HT-29 (cell line): ENCODE measurements around the gene COL16A1. TPM values are rescaled to one million over a fixed set of nuclear protein-coding genes. Genes with fewer than 3 reads are reported as not detected.
A peak's percentile ranks its signal among the peaks of the same experiment; 100 is the strongest.

Experiments
- DNase-seq: peaks from one replicate; pipeline ENCODE4 v3.0.0-alpha.2; 2015; ENCODE audit warnings: low spot score
- total RNA-seq: library from RNA; depleted of rRNA; stranded (reverse); fragments of >200 nt; shearing (Covaris generic); gene quantifications from 2 replicates; pipeline ENCODE4 v1.2.3, GENCODE V29; 2014

Gene COL16A1
- total RNA-seq, 1 experiment from 2014 or later = 37.5 TPM

DNA sequence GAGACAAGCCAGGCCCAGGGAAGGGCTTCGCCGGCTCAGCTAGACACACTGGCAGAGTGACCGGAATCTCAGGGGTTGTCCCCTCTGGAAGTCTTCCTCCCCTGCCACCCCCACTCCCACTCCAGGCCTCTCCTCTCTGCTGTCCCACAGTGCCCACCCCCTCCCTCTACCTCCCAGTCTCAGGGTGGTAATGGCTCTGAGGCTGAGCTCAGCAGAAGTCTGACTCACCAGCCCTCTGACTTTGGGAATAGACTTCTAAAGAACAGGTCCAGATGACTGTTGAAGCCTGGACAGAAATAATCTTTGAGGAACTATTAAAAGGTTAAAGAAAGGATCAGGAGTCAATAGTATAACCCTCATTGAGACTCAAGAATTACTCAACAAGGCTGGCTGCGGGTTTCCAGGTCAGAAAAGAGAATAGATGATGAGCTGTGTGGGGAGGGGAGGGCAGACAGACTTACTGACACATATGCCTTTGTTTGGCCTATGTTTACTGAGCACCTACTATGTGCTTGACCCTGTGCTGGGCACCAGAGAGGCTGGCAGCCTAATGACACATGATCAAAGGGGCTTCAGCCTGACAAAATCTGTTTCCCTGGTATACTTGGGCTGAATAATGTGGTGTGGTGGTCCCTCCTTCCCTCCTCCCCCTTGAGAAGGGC is 78.1 kb downstream of the COL16A1 start:
- no peak for DNase-seq

DNA sequence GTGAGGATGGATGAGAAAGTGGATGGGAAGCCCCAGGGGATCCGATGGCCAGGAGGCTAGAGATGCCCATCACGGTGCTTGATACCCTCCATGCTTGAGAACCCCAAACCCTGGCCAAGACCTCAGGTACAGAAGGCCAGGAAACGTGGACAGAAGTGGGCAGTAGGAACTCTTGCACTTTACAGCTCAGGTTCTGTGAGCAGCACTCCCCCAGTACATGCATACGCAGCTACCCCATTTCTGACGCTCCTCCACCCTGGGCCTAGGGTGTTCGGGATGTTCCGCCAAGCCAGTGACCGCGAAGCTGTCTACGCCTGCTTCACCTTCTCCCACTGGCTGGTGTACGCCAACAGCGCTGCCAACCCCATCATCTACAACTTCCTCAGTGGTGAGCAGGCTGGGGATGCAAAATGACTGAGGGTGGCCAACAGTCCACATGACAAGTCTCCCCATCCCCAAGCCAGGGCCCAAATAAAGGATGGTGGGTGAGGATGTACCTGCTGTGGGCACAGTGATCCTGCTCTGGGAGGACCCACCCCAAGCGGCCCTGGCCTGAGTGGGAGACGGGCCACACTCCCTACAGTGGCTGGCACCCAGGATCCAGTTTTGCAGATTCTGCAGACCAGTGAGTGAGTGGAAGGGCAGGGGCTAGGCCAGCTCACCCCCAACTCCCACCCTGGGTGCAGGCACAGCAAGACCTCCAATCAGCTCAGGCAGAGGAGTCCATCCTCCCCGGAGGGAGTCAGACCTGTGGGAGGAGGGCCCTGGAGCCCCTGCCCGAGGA is 78.9 kb downstream of the COL16A1 start:
- DNase-seq = no peak

DNA sequence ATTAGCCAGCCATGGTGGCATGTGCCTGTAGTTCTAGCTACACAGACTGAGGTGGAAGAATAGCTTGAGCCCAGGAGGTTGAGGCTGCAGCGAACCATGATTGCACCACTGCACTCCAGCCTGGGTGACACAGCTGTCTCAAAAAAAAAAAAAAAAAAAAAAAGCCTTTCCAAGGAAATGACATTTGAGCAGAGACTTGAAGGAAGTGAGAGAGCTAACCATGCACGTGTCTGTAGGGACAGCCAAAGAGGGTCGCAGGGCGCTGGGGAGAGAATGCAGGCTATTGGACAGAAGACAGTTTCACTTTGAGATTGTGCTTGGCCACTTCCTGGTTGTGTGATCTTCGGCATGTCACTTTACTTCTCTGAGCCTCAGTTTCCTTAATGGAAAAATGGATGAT is 79.5 kb downstream of the COL16A1 start:
- no peak for DNase-seq

DNA sequence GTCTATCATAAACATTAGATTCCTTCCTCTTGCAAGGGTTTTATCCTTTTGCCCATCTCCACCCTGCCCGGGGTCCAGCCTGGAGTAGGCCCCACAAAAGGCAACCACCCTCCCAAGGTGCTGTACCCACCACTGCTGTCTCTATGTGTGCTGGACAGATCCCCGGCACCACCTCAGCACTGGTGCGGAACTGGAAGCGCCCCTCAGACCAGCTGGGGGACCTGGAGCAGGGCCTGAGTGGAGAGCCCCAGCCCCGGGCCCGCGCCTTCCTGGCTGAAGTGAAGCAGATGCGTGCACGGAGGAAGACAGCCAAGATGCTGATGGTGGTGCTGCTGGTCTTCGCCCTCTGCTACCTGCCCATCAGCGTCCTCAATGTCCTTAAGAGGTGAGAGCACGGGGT is 80.5 kb downstream of the COL16A1 start:
- no peak for DNase-seq

DNA sequence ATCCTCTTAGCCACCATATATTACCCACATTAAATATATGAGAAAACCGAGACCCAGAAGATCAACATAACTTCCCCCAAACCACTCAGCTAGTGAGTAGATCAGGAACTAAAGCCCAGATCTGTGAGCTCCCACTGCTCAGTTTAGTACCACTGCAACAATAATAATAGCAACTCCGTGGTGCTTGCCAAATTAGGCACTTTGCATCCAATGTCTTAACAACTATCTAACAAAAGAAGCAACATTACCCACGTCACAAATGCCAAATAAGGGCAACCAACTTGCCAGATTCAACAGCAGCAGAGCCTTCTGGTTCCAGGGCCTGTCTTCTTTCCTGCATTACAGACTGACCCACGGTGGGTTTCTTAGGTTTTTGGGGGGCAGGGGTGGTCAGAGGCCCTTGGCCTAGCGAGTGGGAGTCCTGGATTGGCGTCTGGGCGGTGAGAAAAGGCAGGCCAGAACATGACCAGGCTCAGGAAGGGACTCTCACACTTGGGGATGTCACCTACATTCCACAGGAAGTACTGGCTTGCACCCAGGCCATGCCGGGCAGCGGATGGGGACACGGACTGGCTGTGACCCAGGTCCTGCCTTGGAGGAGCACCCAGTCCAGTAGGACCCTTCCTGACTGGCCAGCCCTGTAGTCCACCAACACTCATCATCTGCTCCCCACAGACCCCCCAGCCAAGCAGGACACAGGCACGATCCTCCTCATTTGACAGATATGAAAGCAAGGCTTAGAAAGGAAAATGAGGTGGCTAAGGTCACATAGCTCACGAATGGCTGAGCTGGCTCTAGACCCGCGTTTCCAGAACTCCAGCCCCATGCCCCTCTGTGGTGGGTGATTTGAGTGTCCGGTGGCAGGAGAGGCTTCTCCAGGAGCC is 81.7 kb downstream of the COL16A1 start:
- no peak for DNase-seq

DNA sequence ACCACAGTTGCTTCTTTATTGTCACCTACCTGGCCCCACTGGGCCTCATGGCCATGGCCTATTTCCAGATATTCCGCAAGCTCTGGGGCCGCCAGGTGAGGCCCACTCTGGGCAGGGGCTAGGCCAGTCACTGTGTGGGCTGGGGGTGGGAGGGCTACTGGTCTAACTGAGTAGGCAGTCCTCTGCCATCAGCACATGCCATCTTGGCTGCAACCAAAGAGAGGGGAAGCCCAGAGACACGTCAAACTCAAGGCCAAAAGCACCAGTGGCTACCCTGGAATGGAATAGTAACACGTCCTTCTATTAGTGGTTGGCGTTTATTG is 82.4 kb downstream of the COL16A1 start:
- no peak for DNase-seq

DNA sequence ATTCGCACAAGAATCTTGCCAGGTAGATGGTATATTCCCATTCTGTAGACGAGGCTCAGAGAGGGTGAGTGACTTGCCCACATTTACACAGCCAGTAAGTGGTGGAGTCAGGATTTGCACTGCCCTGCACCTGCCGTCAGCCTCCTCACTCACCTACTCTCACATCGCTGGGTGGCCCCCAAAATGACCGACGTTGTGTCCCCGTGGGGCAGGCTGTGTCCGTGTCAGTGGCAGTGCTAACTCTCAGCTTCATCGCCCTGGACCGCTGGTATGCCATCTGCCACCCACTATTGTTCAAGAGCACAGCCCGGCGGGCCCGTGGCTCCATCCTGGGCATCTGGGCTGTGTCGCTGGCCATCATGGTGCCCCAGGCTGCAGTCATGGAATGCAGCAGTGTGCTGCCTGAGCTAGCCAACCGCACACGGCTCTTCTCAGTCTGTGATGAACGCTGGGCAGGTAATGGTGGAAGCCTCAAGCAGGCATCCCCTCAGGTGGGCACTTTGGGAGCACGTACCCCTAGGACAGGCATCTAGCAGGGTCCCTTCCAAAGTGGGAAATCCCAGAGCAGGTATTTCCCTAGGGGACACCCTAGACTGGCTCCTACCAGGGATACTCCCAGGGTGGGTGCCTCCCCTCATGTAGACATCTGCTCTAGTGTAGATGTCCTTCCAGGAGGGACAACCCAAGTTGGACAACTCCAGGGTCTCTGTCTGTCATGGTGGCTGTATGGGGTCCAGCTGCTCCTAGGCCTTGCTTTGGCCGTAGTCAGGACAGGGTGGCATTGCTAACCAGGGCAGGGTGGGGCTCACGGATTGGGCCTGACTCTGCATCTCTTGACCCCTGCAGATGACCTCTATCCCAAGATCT is 83.0 kb downstream of the COL16A1 start:
- no peak for DNase-seq

DNA sequence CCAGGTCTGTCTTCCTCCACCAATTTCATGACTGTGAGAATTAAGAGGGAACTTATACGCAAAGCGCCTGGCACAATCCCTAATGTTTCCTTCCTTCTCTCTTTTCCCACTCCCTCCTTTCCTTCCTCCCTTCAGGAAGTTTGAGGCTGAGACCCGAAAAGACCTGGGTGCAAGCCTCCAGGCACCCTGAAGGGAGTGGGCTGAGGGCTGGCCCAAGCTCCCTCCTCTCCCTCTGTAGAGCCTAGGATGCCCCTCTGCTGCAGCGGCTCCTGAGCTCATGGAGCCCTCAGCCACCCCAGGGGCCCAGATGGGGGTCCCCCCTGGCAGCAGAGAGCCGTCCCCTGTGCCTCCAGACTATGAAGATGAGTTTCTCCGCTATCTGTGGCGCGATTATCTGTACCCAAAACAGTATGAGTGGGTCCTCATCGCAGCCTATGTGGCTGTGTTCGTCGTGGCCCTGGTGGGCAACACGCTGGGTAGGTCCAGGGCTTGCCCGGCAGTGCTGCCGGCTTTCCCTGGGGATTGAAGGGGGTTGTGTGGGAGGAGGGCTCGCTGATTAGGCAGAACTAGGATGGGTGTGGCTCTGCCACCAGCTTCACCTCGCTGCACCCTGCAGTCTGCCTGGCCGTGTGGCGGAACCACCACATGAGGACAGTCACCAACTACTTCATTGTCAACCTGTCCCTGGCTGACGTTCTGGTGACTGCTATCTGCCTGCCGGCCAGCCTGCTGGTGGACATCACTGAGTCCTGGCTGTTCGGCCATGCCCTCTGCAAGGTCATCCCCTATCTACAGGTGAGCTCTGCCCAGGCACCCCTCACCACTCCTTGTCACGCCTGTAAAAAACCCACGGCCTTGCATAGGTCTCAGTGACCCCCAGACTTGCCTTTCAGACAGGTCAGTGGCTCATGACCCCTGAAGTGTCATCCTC is 84.6 kb downstream of the COL16A1 start:
- DNase-seq = no peak

DNA sequence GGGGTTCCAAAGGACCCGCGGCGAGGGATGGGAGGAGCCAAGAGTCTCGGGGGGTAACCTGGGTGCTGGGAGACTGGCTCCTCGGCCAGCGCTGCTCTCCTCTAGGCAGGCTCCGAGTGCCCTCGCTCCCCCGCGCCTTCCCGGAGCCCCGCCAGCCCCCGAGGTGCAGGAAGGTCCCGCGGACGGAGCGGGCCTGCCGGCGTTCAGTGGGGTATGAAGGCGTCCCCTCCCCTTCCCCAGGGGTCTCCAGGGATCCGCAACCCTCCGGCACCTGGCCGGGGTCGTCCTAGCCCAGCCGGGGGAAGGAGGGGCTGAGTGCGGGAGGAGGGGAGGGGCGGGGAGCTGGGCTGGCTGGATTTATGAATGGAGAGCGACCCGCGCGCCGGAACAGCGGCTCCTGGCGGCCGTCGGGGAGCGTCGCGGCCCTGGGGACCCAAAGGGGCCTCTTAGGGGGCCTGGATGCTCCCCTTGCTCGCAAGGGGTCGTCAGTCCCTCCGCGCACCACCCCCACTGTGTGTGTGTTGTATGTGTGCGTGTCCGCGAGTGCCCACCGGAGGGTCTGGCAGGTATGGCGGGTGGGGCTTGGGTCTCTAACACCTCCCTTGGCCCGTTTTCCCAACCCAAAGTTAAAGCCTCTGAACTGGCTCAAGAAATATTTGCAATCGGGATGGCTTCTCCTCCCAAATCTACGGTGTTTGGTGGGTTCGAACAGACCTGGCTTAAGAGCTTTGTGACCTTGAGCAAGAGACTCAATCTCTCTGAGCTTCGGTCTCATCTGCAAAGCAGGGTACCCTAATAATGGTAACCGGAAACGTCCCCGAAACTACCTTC is 85.7 kb downstream of the COL16A1 start:
- peak; percentile 33 for DNase-seq

DNA sequence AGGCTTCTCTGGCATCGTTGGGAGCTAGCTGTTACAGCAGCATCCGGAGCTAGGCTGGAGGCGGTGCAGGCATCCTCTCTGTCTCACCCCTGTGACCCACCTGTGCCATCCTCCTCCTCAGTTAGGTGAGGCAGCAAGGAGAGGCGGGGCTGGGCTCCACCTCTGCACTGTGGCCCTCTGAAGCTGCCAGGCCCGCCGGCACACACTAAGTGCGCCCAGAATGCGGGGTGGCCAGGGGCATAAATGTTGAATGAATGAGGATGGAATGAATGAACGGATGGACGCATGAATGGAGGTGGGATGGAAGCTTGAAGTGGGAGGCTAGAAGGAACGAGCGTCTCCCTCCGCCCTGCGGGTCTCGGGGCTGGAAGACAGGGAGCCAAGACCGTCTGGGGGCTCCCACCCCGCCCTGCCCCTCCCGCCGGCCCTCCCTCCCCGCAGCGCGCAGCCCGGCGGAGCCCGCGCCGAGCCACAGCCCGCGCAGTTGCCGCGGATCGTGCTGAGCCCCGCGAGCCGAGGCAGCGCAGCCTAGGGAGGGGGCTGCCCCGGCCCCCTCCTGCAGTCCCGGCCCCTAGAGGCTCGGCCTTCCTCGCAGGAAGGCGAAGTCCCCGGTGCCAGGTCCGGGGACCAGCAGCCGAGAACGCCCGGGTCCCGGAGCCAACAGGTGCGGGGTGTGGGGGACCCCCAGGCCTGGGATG is 86.5 kb downstream of the COL16A1 start, which contains the start of gene HCRTR1:
Gene HCRTR1, plus strand, starts transcription at position 472 of the 698 bp plus-strand sequence. CDS start 1,504 bp downstream, outside the sequence.
- no peak for DNase-seq

DNA sequence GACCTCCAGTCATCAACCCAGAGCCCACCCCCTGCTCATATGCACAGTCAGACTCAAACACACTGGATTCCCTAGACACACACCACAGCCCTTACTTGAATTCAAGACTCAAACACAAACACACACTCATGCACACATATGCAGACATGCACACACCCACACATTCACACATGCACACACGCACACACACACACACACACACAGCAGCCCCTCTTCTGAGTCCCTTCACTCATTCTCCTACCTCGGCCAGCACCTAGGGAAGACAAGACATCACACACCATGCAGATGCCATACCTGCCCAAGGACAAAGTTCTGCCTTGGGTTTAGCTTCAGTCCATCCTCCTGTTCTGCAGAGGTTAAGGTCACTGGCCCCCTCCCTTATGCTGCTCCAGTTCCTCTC is 87.9 kb downstream of the COL16A1 start:
- no peak for DNase-seq

DNA sequence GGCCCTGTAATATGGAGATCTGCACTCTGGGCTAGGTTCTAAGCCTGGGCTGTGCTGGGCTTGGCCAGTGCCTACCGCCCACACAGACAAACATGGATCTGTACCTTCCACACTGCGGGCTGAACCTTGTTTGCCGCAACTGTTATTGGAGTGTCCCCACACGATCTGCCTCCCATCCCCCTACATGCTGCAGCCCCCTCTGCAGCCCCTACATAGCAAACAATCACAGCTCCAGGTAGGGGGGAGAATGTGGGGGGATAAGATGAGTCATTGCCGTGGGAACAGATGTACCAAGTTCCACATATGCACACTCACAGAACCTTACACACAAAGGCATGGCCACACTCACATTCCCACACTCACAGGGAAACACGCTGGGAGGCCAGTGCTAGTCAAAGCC is 88.4 kb downstream of the COL16A1 start:
- no peak for DNase-seq

DNA sequence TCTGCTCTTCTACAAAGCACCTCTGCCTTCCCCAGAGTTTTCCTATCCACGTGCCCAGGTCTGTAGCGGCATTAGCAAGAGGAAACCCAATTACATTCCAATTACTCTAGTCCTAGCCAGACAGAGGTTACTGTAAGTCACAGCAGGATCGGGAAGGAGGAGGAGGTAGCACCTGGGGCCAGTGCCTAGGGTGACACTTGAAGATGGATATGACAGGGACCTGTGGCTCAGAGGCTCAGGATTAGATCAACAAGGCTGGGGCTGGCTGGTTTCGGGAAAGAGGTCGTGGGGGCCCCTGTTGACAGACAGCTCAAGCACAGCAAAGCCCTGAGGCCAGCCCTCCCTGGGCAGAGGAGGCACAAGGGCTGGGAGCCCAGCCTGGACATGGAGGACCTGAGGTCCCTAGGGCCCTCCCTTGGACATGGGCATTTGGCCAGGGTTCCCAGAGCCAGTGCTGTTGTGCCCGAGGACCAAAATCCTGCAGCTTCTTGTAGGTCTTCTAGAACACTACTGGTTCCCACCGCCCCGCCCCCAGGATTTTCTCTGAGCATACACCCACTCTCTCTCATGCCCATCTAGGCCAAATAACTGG is 89.3 kb downstream of the COL16A1 start:
- no peak for DNase-seq

DNA sequence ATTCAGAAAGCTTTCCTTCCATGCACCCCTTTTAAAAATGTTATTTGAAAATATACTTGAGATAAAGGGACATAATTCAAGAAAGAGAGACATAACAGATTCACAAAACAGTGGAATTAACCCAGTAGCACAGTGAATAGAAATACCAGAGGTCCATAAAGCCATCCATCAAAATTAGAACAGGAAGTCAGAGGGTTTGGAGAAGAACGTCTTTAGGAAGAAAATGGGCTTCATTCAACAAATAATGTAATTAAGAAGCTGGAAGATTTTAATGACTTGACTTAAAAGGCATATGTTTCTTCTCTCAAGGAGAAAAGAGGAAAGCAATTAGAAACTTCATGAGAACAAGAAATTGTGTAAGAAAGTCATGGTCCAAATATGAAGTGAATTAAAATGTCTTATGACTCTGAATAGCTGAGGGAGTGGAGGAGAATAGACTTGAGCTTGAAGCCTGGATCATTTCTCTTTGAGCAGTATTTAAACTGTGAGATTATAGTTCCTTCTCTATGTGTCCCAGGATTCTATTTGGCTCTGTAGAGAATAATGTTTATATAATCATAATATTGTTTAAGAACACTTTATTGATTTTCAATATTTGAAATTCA is 94.2 kb downstream of the COL16A1 start:
- no peak for DNase-seq

DNA sequence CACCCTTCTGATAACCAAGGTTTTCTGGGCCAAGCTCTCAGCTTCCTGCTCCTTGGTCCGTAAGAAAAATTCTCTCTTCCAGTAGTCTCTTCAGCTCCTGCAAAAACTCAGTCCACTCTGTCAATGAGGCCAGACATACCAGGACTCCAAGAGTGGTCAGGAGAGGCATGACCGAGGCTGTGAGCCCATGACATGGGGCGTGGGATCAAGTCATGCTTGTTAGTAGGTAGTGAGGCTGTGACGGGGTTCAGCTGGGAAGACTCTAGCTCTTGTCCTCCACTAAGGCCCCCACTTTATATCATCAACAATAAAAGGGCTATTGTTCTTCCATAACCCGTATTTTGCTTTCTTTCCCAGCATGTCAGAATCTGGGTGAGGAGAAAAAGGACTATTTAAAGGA is 96.5 kb downstream of the COL16A1 start:
- no peak for DNase-seq

DNA sequence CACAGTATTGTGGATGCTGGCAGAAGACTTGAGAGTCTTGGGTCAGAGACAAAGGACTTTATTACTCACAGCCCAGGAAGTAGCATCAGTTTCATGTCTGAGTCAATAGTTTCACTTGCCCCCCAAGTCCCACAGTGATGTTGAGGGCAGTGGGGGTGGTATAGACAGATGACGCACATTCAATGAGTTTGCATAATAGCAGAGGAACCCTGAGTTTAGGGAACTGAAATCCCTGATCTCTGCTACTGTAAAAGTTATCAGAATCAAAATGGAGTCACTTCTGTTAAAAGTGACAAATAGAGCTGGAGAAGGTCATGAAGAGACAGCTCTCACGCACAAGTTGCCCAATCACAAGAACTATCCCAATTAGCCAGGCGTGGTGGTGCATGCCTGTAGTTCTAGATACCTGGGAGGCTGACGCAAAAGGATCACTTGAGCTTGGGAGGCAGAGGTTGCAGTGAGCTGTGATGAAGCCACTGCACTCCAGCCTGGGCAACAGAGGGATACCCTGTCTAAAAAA is 97.8 kb downstream of the COL16A1 start:
- DNase-seq = no peak
